Effector memory CD4-positive, alpha-beta T cell (primary cell): Measurements from ENCODE around the gene CCDC40.

Experiments
- DNase-seq, 3 donors: peaks; one replicate each; pipeline ENCODE4 v3.0.0-alpha.2; 2020
- H3K27ac ChIP-seq: 2 replicates; pipeline ENCODE4 v1.7.0; 2013; ENCODE audit warnings: mild to moderate bottlenecking, low read length, moderate library complexity; ENCODE audit not compliant: insufficient read depth, poor library complexity, severe bottlenecking
- H3K27me3 ChIP-seq: replicated peaks from 2 replicates; pipeline ENCODE4 v1.7.0; 2013; ENCODE audit warnings: mild to moderate bottlenecking, low read length; ENCODE audit not compliant: insufficient read depth, control insufficient read depth, poor library complexity, severe bottlenecking
- H3K36me3 ChIP-seq: 2 replicates; pipeline ENCODE4 v1.7.0; 2013; ENCODE audit warnings: mild to moderate bottlenecking, low read length, moderate library complexity; ENCODE audit not compliant: control insufficient read depth, insufficient read depth
- H3K4me1 ChIP-seq: 2 replicates; pipeline ENCODE4 v1.7.0; 2013; ENCODE audit warnings: low read length, mild to moderate bottlenecking; ENCODE audit not compliant: control insufficient read depth, insufficient read depth, poor library complexity, severe bottlenecking
- H3K4me3 ChIP-seq: 2 replicates; pipeline ENCODE4 v1.7.0; 2013; ENCODE audit warnings: low read length, low read depth, mild to moderate bottlenecking; ENCODE audit not compliant: insufficient read depth, poor library complexity, severe bottlenecking
- H3K9me3 ChIP-seq: 2 replicates; pipeline ENCODE4 v1.7.0; 2013; ENCODE audit warnings: mild to moderate bottlenecking, low read length, moderate library complexity; ENCODE audit not compliant: control insufficient read depth

The CCDC40 gene

DNA sequence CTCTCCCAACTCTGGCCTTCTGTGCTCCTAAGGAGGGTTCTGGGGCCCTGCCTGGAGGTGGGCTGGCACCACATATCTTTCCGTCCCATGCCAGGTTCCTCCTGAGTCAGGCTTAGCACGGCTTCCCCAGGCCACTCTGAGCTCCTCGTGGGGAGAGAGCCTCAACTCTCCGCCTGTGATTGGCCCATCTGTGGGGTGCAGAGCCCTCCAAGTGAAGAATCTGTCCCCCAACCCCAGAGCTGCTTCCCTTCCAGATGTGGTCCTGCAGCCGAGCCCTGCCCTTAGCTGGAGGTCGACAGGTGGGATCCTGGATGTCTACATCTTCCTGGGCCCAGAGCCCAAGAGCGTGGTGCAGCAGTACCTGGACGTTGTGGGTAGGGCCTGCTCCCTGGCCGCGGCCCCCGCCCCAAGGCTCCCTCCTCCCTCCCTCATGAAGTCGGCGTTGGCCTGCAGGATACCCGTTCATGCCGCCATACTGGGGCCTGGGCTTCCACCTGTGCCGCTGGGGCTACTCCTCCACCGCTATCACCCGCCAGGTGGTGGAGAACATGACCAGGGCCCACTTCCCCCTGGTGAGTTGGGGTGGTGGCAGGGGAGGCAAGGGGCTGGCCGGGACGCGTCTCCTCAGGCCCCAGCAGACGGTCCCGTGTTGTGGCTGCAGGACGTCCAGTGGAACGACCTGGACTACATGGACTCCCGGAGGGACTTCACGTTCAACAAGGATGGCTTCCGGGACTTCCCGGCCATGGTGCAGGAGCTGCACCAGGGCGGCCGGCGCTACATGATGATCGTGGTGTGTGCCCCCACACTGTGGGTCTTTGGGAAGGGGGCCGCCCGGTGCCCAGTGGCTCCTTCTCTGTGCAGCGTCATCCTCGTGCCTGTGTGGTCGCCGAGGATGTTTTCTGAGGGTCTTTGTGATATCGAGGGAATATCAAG lies 71.9 kb downstream of the CCDC40 start:
- Histone ChIP-seq H3K9me3 (no peaks in the 10 kb centered on the region), H3K27me3 (no peaks in the 10 kb centered on the region), H3K27ac (no peak overlapping the region), H3K4me3 (no peak overlapping the region), H3K4me1 (no peaks in the 10 kb centered on the region), H3K36me3 (no peaks in the 10 kb centered on the region)
- no peak for DNase-seq

DNA sequence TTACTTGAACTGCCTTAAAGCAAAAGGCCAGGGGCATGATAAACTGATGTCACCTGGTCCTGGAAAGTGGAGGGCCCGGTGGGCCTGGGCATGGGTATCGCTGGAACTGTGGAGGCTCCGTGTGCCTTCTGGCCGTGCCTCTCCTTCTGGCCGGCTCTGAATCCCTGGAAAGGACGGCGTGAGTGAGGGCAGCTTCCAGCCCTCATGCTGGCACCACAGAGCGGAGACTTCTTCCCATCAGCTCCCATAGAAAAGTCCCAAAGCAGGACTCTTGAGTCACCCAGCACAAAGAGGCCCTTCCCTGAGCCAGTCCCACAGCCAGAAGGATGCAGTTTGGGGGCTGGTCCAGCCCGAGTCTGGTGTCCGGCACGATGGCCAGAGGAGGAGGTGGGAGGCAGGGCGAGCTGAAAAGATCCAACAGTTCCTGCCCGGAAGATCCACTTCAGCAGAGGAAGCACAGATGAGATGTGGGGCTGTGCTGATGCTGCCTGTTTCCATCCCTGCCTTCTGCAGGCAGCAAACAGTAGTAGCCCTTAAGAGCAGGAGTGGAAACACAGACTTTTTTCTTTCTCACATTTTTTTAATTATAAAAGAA lies 72.7 kb downstream of the CCDC40 start:
- H3K27ac ChIP-seq, result no peak overlapping the region

DNA sequence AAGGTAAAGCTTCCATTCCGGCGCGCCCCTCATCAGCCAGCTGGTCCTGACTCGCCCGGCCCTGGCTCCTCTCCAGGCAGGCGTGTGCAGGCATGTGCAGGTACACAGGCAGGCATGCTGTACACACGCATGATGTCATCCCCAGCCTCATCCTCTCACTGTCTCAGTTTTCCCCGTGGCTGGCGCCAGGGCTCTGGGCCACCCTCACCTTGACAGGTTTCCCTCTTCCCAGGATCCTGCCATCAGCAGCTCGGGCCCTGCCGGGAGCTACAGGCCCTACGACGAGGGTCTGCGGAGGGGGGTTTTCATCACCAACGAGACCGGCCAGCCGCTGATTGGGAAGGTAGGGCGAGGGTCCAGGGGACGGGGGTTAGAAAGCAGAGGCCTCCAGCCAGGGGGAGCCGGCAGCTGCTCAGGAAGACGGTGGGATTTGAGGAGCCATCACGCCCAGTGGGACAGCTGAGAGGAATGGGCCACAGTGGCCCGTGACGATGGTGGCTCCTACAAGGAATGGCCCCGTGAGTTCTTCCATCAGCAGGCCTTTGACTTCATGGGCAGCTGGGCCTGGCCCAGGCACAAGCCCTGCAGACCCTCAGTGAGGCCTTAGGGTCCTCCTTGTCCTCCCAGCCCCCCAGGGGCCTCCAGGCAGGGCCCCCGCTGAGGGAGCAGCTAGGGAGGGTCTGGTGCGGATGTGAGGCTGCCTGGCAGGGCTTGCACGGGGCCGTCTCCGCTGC lies 73.4 kb downstream of the CCDC40 start:
- Histone ChIP-seq H3K27me3 (no peaks in the 10 kb centered on the region), H3K27ac (no peak overlapping the region), H3K36me3 (no peaks in the 10 kb centered on the region), H3K4me1 (no peaks in the 10 kb centered on the region), H3K9me3 (no peaks in the 10 kb centered on the region), H3K4me3 (no peak overlapping the region)
- no peak for DNase-seq

More for the DNA sequence above, 72.7 kb downstream of the CCDC40 start:
- H3K4me1 ChIP-seq, result no peaks in the 10 kb centered on the region
- no peaks in the 10 kb centered on the region for H3K36me3 ChIP-seq
- H3K4me3 ChIP-seq, result no peak overlapping the region
- H3K9me3 ChIP-seq, result no peaks in the 10 kb centered on the region
- no peaks in the 10 kb centered on the region for H3K27me3 ChIP-seq
- DNase-seq, result no peak

DNA sequence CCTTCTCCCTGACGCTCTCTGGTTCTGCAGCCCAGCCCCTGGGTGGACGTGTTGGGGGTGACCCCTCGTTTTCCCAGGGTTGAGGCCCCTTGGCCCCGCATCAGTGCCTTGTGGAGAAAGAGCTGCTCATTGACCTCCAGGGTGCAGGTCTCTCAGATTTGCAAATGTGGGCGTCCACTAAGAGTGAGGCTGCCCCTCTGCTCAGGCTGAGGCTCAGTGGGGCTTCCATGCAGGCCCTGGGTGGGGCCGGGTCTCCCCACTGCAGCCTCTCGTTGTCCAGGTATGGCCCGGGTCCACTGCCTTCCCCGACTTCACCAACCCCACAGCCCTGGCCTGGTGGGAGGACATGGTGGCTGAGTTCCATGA lies 74.0 kb downstream of the CCDC40 start:
- Histone ChIP-seq H3K4me3 (no peak overlapping the region), H3K9me3 (no peaks in the 10 kb centered on the region), H3K36me3 (no peaks in the 10 kb centered on the region), H3K27ac (no peak overlapping the region), H3K4me1 (no peaks in the 10 kb centered on the region), H3K27me3 (no peaks in the 10 kb centered on the region)
- no peak for DNase-seq

DNA sequence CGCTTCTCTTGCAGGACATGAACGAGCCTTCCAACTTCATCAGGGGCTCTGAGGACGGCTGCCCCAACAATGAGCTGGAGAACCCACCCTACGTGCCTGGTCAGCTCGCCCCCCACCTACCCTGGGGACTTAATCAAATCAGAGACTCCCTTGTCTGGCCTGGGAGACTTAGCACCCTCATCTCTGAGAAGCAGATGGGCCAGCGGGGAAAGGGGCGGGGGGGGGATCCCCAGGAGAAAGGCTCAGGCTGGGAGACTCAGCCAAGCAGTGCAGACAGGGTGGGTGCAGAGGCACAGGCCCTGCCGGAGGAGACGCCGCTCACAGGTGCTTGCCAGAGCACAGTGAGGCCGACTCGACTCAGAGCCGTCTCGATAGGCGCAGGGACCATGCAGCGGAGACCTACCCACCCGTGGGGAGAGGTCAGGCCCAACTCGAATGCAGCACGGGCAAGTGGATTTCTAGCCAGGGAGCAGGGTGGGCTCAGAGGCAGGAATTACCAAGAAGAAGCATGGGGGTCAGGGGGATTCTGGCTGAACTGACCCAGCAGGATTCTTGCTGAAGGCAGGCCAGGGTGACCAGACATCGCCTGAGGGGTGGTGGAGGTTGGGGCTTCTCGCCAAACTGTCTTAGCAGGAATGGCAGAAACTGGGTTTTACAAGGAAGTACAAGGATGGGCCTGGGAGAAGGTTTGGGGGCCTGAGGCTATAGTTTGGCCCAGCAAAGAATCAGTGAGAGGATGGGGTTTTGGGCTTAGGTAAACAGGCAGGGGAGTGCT lies 74.7 kb downstream of the CCDC40 start:
- Histone ChIP-seq H3K27ac (no peak overlapping the region), H3K4me3 (no peak overlapping the region), H3K36me3 (no peaks in the 10 kb centered on the region), H3K27me3 (no peaks in the 10 kb centered on the region), H3K4me1 (no peaks in the 10 kb centered on the region), H3K9me3 (no peaks in the 10 kb centered on the region)
- DNase-seq, result no peak

DNA sequence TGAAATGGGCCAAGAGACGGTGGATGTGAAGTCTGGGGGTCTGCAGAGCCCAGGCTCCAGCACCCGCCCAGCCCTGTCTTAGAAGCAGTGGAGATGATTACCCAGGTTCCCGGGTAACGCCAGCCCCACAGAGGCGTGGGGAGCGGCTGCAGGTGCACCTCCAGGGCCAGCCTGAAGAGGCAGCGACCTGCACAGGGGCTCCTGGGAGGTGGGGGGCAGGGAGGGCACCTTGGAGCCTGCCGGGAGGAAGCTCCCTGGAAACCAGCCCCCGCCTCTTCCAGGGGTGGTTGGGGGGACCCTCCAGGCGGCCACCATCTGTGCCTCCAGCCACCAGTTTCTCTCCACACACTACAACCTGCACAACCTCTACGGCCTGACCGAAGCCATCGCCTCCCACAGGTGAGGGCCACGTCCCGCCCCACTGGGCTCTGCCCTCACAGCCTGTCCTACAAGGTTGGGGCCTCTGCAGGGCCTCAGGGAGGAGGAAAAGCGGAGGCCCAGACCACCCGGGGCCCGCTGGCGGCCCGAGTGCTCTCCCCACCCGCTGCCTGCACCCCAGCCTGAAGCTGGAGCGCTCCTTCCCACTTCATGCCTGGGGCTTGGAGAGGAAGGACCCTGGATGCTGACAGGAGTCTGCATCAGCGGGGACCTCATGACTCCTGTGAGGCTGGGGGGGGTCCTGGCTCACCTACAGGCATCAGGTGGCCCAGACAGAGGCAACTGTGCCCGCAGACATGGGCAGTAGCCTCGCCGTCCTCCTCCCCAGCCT lies 75.4 kb downstream of the CCDC40 start:
- Histone ChIP-seq H3K4me1 (no peaks in the 10 kb centered on the region), H3K9me3 (no peaks in the 10 kb centered on the region), H3K27ac (no peak overlapping the region), H3K27me3 (no peaks in the 10 kb centered on the region), H3K4me3 (no peak overlapping the region), H3K36me3 (no peaks in the 10 kb centered on the region)
- DNase-seq, result no peak

DNA sequence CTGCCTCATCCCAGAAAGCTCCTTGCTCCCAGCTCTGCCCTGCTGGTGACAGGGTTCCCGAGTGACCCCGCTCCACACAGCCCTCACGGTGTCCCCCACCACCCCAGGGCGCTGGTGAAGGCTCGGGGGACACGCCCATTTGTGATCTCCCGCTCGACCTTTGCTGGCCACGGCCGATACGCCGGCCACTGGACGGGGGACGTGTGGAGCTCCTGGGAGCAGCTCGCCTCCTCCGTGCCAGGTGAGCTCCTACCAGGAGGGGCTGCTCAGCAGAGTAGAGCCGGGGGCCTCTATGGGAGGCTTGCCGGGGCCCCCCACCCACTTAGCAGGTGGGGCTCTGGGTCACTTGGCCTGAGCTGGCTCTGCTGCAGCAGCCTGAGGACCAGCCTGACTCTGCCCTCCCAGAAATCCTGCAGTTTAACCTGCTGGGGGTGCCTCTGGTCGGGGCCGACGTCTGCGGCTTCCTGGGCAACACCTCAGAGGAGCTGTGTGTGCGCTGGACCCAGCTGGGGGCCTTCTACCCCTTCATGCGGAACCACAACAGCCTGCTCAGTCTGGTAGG lies 76.1 kb downstream of the CCDC40 start:
- H3K4me3 ChIP-seq, result no peak overlapping the region
- no peak for DNase-seq
- H3K4me1 ChIP-seq, result no peaks in the 10 kb centered on the region
- no peaks in the 10 kb centered on the region for H3K27me3 ChIP-seq
- H3K27ac ChIP-seq, result no peak overlapping the region
- H3K36me3 ChIP-seq, result no peaks in the 10 kb centered on the region
- no peaks in the 10 kb centered on the region for H3K9me3 ChIP-seq

DNA sequence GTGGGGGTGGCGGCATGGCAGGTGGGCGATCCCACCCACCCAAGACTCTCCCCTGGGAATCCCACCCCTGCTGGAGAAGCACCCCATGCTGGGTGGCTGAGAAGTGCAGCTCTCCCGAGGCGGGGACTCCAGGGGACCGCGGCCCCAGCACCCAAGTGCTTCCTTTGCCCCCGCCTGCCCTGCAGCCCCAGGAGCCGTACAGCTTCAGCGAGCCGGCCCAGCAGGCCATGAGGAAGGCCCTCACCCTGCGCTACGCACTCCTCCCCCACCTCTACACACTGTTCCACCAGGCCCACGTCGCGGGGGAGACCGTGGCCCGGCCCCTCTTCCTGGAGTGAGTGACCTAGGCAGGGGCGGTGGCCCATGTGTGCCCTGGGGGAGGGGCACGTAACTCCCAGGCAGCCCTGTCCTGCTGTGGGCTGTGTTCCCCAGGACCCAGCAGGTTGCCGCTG lies 76.6 kb downstream of the CCDC40 start:
- H3K36me3 ChIP-seq, result no peaks in the 10 kb centered on the region
- DNase-seq, result no peak

DNA sequence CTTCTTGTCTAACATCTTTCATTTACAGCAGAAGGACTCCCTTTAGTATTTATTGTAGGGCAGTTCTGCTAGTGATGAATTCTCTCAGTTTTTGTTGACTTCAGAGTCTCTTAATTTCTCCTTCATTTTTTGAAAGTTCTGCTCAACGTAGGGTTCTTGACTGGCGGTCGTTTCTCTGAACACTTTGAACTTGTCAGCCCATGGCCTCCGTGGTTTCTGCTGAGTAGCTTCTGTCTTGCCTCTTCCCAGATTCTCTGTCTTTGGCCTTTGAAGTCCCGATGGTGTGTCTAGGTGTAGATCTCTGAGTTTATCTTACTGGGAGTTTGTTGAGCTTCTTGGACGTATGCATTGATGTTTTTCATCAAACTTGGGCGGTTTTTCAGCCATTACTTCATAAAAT lies 78.3 kb downstream of the CCDC40 start:
- H3K9me3 ChIP-seq, result no peaks in the 10 kb centered on the region
- no peak overlapping the region for H3K4me3 ChIP-seq
- no peaks in the 10 kb centered on the region for H3K36me3 ChIP-seq
- no peaks in the 10 kb centered on the region for H3K27me3 ChIP-seq
- H3K27ac ChIP-seq, result no peak overlapping the region
- DNase-seq, result no peak
- H3K4me1 ChIP-seq, result no peaks in the 10 kb centered on the region

More for the DNA sequence above, 76.6 kb downstream of the CCDC40 start:
- Histone ChIP-seq H3K9me3 (no peaks in the 10 kb centered on the region), H3K27ac (no peak overlapping the region), H3K4me1 (no peaks in the 10 kb centered on the region), H3K27me3 (no peaks in the 10 kb centered on the region), H3K4me3 (no peak overlapping the region)
